ENCODE data around the gene CABLES2. TPM values are rescaled to one million over a fixed set of nuclear protein-coding genes. Genes with fewer than 3 reads are reported as not detected.

Gene CABLES2
- total and polyA plus RNA-seq, 10 of the 15 experiments (the other 5 are each of a cell fraction or from before 2014, with no cell fraction given), result 2.2 to 14.9 (median 5.3) TPM

- TF ChIP-seq, protein P1, sequence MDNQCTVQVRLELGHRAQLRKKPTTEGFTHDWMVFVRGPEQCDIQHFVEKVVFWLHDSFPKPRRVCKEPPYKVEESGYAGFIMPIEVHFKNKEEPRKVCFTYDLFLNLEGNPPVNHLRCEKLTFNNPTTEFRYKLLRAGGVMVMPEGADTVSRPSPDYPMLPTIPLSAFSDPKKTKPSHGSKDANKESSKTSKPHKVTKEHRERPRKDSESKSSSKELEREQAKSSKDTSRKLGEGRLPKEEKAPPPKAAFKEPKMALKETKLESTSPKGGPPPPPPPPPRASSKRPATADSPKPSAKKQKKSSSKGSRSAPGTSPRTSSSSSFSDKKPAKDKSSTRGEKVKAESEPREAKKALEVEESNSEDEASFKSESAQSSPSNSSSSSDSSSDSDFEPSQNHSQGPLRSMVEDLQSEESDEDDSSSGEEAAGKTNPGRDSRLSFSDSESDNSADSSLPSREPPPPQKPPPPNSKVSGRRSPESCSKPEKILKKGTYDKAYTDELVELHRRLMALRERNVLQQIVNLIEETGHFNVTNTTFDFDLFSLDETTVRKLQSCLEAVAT (IDR thresholded peaks at IDR 0.05), result no peak
- no peak for TF ChIP-seq CHD1 (IDR thresholded peaks at IDR 0.05; ENCODE audit: low read depth, low read length)
- TF ChIP-seq ZNF274 (IDR thresholded peaks at IDR 0.05; ENCODE audit: insufficient read depth, insufficient read length), result no peak
- no peak for TF ChIP-seq SRF (IDR thresholded peaks at IDR 0.05; ENCODE audit: low read depth in 2 of 2, low read length in 2 of 2)
Measured at GRCh38 chr20:62358171-62359042, 48.7 kb downstream of the CABLES2 start (continued).

DNA sequence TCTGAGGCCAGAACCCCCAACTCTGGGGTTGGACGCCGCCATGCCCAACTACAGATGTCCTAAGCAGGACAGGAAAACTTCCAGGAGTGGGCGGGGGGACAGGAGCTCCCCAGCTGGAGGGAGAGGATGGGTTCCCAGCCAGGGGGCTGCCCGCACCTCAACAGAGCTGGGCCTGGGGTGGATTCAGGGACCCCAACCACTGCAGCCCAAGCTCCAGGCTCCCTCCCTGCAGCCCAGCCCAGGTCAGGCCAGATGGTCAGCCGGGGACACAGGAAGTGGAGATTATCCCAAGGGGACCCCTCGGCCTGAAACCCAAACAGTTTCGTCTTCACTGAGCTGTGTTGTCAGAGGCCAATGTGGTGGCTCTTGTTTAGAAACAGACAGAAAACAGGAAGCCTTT is 49.4 kb downstream of the CABLES2 start:
- CTCF ChIA-PET, result no interaction called here
- H3K9ac ChIP-seq (ENCODE audit: control insufficient read depth, insufficient read depth, low read length), result no peak overlapping the region
- H2AFZ ChIP-seq (ENCODE audit: control insufficient read depth, low read depth, low read length), result no peak overlapping the region
- ATAC-seq (no peak), DNase-seq (ENCODE audit: low read depth, low spot score) (no peak), FAIRE-seq (no peak)
- in situ Hi-C loops (cut with MboI) (no loop called here), intact Hi-C loops (cut with micrococcal nuclease; ENCODE audit: unreplicated experiment) (no loop called here)
- no peaks in the 10 kb centered on the region for H4K20me1 ChIP-seq (ENCODE audit: control insufficient read depth, insufficient read depth)
- WGBS (ENCODE audit: insufficient coverage, insufficient replicate concordance, low lambda C conversion rate, missing lambda C conversion rate), result 44% methylated on average over 6 of the region's 7 CpGs
- POLR2A ChIA-PET, result no interaction called here
- RAD21 ChIA-PET (ENCODE audit: unreplicated experiment), result no interaction called here
- H3K9me3 ChIP-seq (replicated peaks; ENCODE audit: control insufficient read depth, insufficient read depth, low read length), result no peaks in the 10 kb centered on the region
- H3K4me1 ChIP-seq (ENCODE audit: control insufficient read depth, insufficient read depth, low read length), result no peaks in the 10 kb centered on the region
- H3K4me3 ChIP-seq, result no peak overlapping the region
- no peaks in the 10 kb centered on the region for H3K27me3 ChIP-seq (replicated peaks in 1 of 2; ENCODE audit: control insufficient read depth in 2 of 2, insufficient read depth in 2 of 2, low read length in 1 of 2)
- no peak overlapping the region for H3K4me2 ChIP-seq (ENCODE audit: control insufficient read depth, insufficient read depth)
- no peak overlapping the region for H3K27ac ChIP-seq (ENCODE audit: control insufficient read depth, insufficient read depth)
- H3K79me2 ChIP-seq (ENCODE audit: control insufficient read depth, insufficient read depth, low read length), result no peaks in the 10 kb centered on the region
- SMC1A ChIA-PET (ENCODE audit: uncharacterized antibody, unreplicated experiment), result no interaction called here
- BruUV-seq (replicated peaks), result no TSS peak
- no peaks in the 10 kb centered on the region for H3K36me3 ChIP-seq (ENCODE audit: control insufficient read depth in 2 of 2, insufficient read depth in 2 of 2, low read length in 1 of 2)
- TF ChIP-seq NFYA (IDR thresholded peaks at IDR 0.05; ENCODE audit: borderline replicate concordance, low read depth, low read length) (no peak), EP300 (IDR thresholded peaks at IDR 0.05; ENCODE audit: borderline replicate concordance in 1 of 2, control insufficient read depth in 1 of 2, low read depth in 2 of 2, low read length in 2 of 2) (no peak), GATAD2B (conservative IDR thresholded peaks at IDR 0.05; ENCODE audit: low read depth) (no peak), RELA (IDR thresholded peaks at IDR 0.05; ENCODE audit: borderline replicate concordance, partially characterized antibody) (no peak), BACH1 (IDR thresholded peaks at IDR 0.05; ENCODE audit: borderline replicate concordance) (no peak), EZH2 (IDR thresholded peaks at IDR 0.05; ENCODE audit: borderline replicate concordance, control insufficient read depth, low read depth, low read length) (no peak), MTA2 (IDR thresholded peaks at IDR 0.05; ENCODE audit: low read depth) (no peak), RB1 (IDR thresholded peaks at IDR 0.05; ENCODE audit: borderline replicate concordance) (no peak), LARP7 (IDR thresholded peaks at IDR 0.05) (no peak), PAX8 (IDR thresholded peaks at IDR 0.05) (no peak), SIX5 (IDR thresholded peaks at IDR 0.05; ENCODE audit: low read depth, low read length, severe bottlenecking) (no peak)
- TF ChIP-seq, protein P2, sequence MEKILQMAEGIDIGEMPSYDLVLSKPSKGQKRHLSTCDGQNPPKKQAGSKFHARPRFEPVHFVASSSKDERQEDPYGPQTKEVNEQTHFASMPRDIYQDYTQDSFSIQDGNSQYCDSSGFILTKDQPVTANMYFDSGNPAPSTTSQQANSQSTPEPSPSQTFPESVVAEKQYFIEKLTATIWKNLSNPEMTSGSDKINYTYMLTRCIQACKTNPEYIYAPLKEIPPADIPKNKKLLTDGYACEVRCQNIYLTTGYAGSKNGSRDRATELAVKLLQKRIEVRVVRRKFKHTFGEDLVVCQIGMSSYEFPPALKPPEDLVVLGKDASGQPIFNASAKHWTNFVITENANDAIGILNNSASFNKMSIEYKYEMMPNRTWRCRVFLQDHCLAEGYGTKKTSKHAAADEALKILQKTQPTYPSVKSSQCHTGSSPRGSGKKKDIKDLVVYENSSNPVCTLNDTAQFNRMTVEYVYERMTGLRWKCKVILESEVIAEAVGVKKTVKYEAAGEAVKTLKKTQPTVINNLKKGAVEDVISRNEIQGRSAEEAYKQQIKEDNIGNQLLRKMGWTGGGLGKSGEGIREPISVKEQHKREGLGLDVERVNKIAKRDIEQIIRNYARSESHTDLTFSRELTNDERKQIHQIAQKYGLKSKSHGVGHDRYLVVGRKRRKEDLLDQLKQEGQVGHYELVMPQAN (conservative IDR thresholded peaks at IDR 0.05), result no peak
- TF ChIP-seq, protein P3, sequence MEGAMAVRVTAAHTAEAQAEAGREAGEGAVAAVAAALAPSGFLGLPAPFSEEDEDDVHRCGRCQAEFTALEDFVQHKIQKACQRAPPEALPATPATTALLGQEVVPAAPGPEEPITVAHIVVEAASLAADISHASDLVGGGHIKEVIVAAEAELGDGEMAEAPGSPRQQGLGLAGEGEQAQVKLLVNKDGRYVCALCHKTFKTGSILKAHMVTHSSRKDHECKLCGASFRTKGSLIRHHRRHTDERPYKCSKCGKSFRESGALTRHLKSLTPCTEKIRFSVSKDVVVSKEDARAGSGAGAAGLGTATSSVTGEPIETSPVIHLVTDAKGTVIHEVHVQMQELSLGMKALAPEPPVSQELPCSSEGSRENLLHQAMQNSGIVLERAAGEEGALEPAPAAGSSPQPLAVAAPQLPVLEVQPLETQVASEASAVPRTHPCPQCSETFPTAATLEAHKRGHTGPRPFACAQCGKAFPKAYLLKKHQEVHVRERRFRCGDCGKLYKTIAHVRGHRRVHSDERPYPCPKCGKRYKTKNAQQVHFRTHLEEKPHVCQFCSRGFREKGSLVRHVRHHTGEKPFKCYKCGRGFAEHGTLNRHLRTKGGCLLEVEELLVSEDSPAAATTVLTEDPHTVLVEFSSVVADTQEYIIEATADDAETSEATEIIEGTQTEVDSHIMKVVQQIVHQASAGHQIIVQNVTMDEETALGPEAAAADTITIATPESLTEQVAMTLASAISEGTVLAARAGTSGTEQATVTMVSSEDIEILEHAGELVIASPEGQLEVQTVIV (IDR thresholded peaks at IDR 0.05; ENCODE audit: borderline replicate concordance, partially characterized antibody), result no peak
